HEK293 (cell line): ENCODE measurements around the gene SFXN2.

Source experiments
- CTCF ChIA-PET: fragments of 350-600 bp; formaldehyde crosslinking; extraction: SDS; loops from one replicate; lab custom pipeline; 2021; ENCODE audit warnings: antibody characterized with exemption; lab: Yijun Ruan, JAX
- POLR2A ChIA-PET: fragments of 300-600 bp; formaldehyde crosslinking; extraction: SDS; loops from one replicate; lab custom pipeline; 2020; ENCODE audit warnings: antibody characterized with exemption, inconsistent platforms; lab: Yijun Ruan, JAX
- H3K27ac ChIP-seq: fragments of 200-500 bp; sonication (Bioruptor generic); 2 replicates; pipeline ENCODE4 v1.5.1; 2014; ENCODE audit warnings: low read depth, low read length, control low read depth, inconsistent platforms; ENCODE audit errors: extremely low read depth
- H3K36me3 ChIP-seq, 2 experiments: fragments of 200-500 bp in 1 of 2; sonication (Bioruptor generic) in 1 of 2; 1 replicate in 1 of 2; 2 replicates in 1 of 2; pipeline ENCODE4 v1.5.1; 2014 to 2017; ENCODE audit warnings: inconsistent platforms in 2 of 2, low read length in 2 of 2; ENCODE audit not compliant: control insufficient read depth in 2 of 2, insufficient read depth in 1 of 2
- H3K4me1 ChIP-seq: fragments of 200-500 bp; sonication (Bioruptor generic); 2 replicates; pipeline ENCODE4 v1.5.1; 2014; ENCODE audit warnings: mild to moderate bottlenecking, low read length, inconsistent platforms; ENCODE audit not compliant: control insufficient read depth, insufficient read depth
- H3K4me3 ChIP-seq: 2 replicates; pipeline ENCODE4 v1.5.1; 2011; ENCODE audit warnings: low read depth, mild to moderate bottlenecking, control low read depth, low read length, moderate library complexity
- H3K9me3 ChIP-seq: fragments of 200-500 bp; sonication (Bioruptor generic); 2 replicates; pipeline ENCODE4 v1.5.1; 2014; ENCODE audit warnings: low read depth, low read length, inconsistent platforms; ENCODE audit not compliant: control insufficient read depth, insufficient read depth
- HOXC10 ChIP-seq: sonication (generic); formaldehyde crosslinking; IDR thresholded peaks from 2 replicates; pipeline ENCODE4 v1.8.1; 2023; ENCODE audit warnings: mild to moderate bottlenecking, missing genetic modification reagents
- KLF1 ChIP-seq: fragments of 450-650 bp; formaldehyde crosslinking; IDR thresholded peaks from 2 replicates; pipeline ENCODE4 v1.5.1; 2016; ENCODE audit warnings: missing biosample characterization, missing genetic modification characterization
- KLF16 ChIP-seq: fragments of 450-650 bp; formaldehyde crosslinking; IDR thresholded peaks from 2 replicates; pipeline ENCODE4 v1.5.1; 2017; ENCODE audit warnings: missing biosample characterization, missing genetic modification characterization
- MYNN ChIP-seq: fragments of 450-650 bp; formaldehyde crosslinking; IDR thresholded peaks from 2 replicates; pipeline ENCODE4 v1.5.1; 2016; ENCODE audit warnings: missing biosample characterization, missing genetic modification characterization, borderline replicate concordance
- ZNF112 ChIP-seq: fragments of 450-650 bp; formaldehyde crosslinking; IDR thresholded peaks from 2 replicates; pipeline ENCODE4 v1.5.0; 2017; ENCODE audit warnings: missing biosample characterization, missing genetic modification characterization
- ZNF274 ChIP-seq, 2 experiments: fragments of 200-500 bp in 1 of 2; fragments of 450-650 bp in 1 of 2; sonication (Bioruptor generic) in 1 of 2; formaldehyde crosslinking in 1 of 2; IDR thresholded peaks; 2 replicates each; pipeline versions ENCODE4 v1.5.1 to v1.6.1; 2014 to 2016; ENCODE audit warnings: borderline replicate concordance in 1 of 2, inconsistent platforms in 1 of 2, low read length in 1 of 2, missing biosample characterization in 1 of 2, missing genetic modification characterization in 1 of 2
- ZNF280C ChIP-seq: fragments of 450-650 bp; formaldehyde crosslinking; IDR thresholded peaks from 2 replicates; pipeline ENCODE4 v1.5.1; 2016; ENCODE audit warnings: missing biosample characterization, missing genetic modification characterization
- ZNF433 ChIP-seq: fragments of 450-650 bp; formaldehyde crosslinking; IDR thresholded peaks from 2 replicates; pipeline ENCODE4 v1.5.1; 2016; ENCODE audit warnings: missing biosample characterization, missing genetic modification characterization, low read depth
- ZNF473 ChIP-seq: fragments of 450-650 bp; formaldehyde crosslinking; IDR thresholded peaks from 2 replicates; pipeline ENCODE4 v1.5.1; 2017; ENCODE audit warnings: missing biosample characterization, missing genetic modification characterization
- ZNF707 ChIP-seq: fragments of 450-650 bp; formaldehyde crosslinking; IDR thresholded peaks from 2 replicates; pipeline ENCODE4 v1.5.1; 2016; ENCODE audit warnings: missing biosample characterization, missing genetic modification characterization
- ZSCAN18 ChIP-seq: fragments of 450-650 bp; formaldehyde crosslinking; IDR thresholded peaks from 2 replicates; pipeline ENCODE4 v1.5.1; 2016; ENCODE audit warnings: missing biosample characterization, missing genetic modification characterization
- TF ChIP-seq, protein P1 (sequence below): fragments of 450-650 bp; formaldehyde crosslinking; IDR thresholded peaks from 2 replicates; pipeline ENCODE4 v1.5.1; 2017; ENCODE audit warnings: missing biosample characterization, missing genetic modification characterization

SFXN2 gene

GRCh38 chr10:102676534-102677315 lies 37.7 kb upstream of the SFXN2 start:
- Histone ChIP-seq H3K4me1 (peaks cover 15% of the 10 kb centered on the region), H3K36me3 (peaks cover 0 to 9% of the 10 kb centered on the region in 2 experiments; a peak in 1 of 3 replicates), H3K4me3 (no peak overlapping the region)
- ChIA-PET CTCF (interaction anchor here (0.6 to 7.2 kb wide), 9 partner anchors 8 to 103 kb away, joined by 3 to 57 read pairs (median 4); partner anchors contain the start of genes ARL3 and SFXN2), POLR2A (interaction anchor here (0.7 to 2.3 kb wide), 4 partner anchors 16 to 198 kb away, joined by 3 to 13 read pairs (median 6); partner anchors contain the start of genes ARL3 and SFXN2)
- TF ChIP-seq KLF1 (tag by site-specific recombination): 0 out of 2 replicates have a peak, but pooled peaks have one; percentile 22
- no peak for TF ChIP-seq ZNF433 (tag by site-specific recombination)
- TF ChIP-seq, protein P1, sequence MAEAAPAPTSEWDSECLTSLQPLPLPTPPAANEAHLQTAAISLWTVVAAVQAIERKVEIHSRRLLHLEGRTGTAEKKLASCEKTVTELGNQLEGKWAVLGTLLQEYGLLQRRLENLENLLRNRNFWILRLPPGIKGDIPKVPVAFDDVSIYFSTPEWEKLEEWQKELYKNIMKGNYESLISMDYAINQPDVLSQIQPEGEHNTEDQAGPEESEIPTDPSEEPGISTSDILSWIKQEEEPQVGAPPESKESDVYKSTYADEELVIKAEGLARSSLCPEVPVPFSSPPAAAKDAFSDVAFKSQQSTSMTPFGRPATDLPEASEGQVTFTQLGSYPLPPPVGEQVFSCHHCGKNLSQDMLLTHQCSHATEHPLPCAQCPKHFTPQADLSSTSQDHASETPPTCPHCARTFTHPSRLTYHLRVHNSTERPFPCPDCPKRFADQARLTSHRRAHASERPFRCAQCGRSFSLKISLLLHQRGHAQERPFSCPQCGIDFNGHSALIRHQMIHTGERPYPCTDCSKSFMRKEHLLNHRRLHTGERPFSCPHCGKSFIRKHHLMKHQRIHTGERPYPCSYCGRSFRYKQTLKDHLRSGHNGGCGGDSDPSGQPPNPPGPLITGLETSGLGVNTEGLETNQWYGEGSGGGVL (tag by site-specific recombination): no peak
- TF ChIP-seq, all 188 proteins: peak for 1
- Histone ChIP-seq H3K9me3 (no peaks in the 10 kb centered on the region), H3K27ac (no peak overlapping the region; the same call in 1 of the 2 replicates)

GRCh38 chr10:102677331-102678067 lies 36.9 kb upstream of the SFXN2 start:
- no peaks in the 10 kb centered on the region for H3K9me3 ChIP-seq
- no peak overlapping the region for H3K4me3 ChIP-seq
- ChIA-PET POLR2A (interaction anchor here (2.2 to 2.5 kb wide), 2 partner anchors 37 kb away, joined by 10 to 13 read pairs; partner anchors contain the start of genes ARL3 and SFXN2), CTCF (interaction anchor here (0.6 to 7.2 kb wide), 15 partner anchors 8 to 284 kb away, joined by 3 to 57 read pairs (median 4); partner anchors contain the start of genes ARL3 and SFXN2)
- H3K27ac ChIP-seq: no peak overlapping the region
- TF ChIP-seq ZSCAN18 (tag by site-specific recombination) (no peak), ZNF112 (tag by site-specific recombination) (no peak), ZNF707 (tag by site-specific recombination) (no peak), ZNF280C (tag by site-specific recombination) (no peak), ZNF274 (IDR thresholded peaks at IDR 0.05; ENCODE audit: low read length) (no peak), ZNF274 (tag by site-specific recombination; IDR thresholded peaks at IDR 0.05; ENCODE audit: borderline replicate concordance) (no peak), HOXC10 (CRISPR knock-in tag) (no peak), ZNF473 (no peak), MYNN (tag by site-specific recombination) (no peak), KLF16 (no peak)
- H3K4me1 ChIP-seq: peaks cover 15% of the 10 kb centered on the region
- H3K36me3 ChIP-seq: peaks cover 0 to 16% of the 10 kb centered on the region in 2 experiments; a peak in 1 of 3 replicates
